Mucosa of rectum (tissue), 2 donors: ENCODE results near the gene CIAO2A.
"Not testable (repeated sequence)": the region's sequence is repeated elsewhere in the genome, so short reads cannot be mapped to it uniquely, and the experiment has no call there.

Source experiments
- H3K27ac ChIP-seq, 2 donors: one replicate each; pipeline ENCODE4 v1.7.0; 2013; ENCODE audit warnings: inconsistent platforms in 2 of 2, low read depth in 2 of 2, low read length in 2 of 2
- H3K27me3 ChIP-seq, 2 donors: one replicate each; pipeline ENCODE4 v1.7.0; 2013; ENCODE audit warnings: low read length in 2 of 2; ENCODE audit not compliant: control insufficient read depth in 2 of 2, insufficient read depth in 2 of 2
- H3K36me3 ChIP-seq, 2 donors: one replicate each; pipeline ENCODE4 v1.7.0; 2013; ENCODE audit warnings: low read length in 2 of 2; ENCODE audit not compliant: control insufficient read depth in 2 of 2, insufficient read depth in 2 of 2
- H3K4me1 ChIP-seq, 2 donors: one replicate each; pipeline ENCODE4 v1.7.0; 2013; ENCODE audit warnings: low read length in 2 of 2, mild to moderate bottlenecking in 1 of 2; ENCODE audit not compliant: control insufficient read depth in 2 of 2, insufficient read depth in 2 of 2
- H3K4me3 ChIP-seq, 2 donors: one replicate each; pipeline ENCODE4 v1.7.0; 2013; ENCODE audit warnings: low read length in 2 of 2
- H3K9ac ChIP-seq, 2 donors: one replicate each; pipeline ENCODE4 v1.7.0; 2013; ENCODE audit warnings: low read length in 2 of 2, low read depth in 1 of 2, mild to moderate bottlenecking in 1 of 2
- H3K9me3 ChIP-seq, 2 donors: one replicate each; pipeline ENCODE4 v1.7.0; 2013; ENCODE audit warnings: low read length in 2 of 2; ENCODE audit not compliant: control insufficient read depth in 2 of 2
- donor health status: healthy.
- donor health status: Normal muscosa, but diverticular disease.

Gene CIAO2A

DNA sequence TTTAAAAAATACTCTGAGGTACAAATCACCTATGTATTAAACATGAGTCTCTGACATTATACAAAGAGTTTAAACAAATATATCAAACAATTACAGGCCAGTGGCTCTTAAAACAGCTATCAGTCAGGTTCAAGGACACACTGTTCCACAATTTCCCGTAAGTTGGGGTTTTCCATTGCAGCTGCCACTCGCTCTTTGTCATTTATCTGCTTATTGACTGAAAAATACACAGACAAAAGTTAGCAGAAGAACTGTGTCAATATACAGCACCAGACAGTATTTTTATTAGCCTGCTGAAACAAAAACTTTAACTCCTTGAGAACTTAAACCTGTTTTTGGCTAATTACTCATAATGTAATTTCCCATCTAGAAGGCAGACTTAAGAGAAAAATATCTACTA, 20.8 kb downstream of the CIAO2A start:
- H3K9me3 ChIP-seq, result no peaks in the 10 kb centered on the region
- H3K9ac ChIP-seq, result no peak overlapping the region
- H3K27ac ChIP-seq, result no peak overlapping the region
- H3K27me3 ChIP-seq, result no peaks in the 10 kb centered on the region
- peaks cover 4 to 6% of the 10 kb centered on the region in 2 donors for H3K4me1 ChIP-seq
- no peak overlapping the region for H3K4me3 ChIP-seq
- H3K36me3 ChIP-seq, result peaks cover 12 to 23% of the 10 kb centered on the region in 2 donors

DNA sequence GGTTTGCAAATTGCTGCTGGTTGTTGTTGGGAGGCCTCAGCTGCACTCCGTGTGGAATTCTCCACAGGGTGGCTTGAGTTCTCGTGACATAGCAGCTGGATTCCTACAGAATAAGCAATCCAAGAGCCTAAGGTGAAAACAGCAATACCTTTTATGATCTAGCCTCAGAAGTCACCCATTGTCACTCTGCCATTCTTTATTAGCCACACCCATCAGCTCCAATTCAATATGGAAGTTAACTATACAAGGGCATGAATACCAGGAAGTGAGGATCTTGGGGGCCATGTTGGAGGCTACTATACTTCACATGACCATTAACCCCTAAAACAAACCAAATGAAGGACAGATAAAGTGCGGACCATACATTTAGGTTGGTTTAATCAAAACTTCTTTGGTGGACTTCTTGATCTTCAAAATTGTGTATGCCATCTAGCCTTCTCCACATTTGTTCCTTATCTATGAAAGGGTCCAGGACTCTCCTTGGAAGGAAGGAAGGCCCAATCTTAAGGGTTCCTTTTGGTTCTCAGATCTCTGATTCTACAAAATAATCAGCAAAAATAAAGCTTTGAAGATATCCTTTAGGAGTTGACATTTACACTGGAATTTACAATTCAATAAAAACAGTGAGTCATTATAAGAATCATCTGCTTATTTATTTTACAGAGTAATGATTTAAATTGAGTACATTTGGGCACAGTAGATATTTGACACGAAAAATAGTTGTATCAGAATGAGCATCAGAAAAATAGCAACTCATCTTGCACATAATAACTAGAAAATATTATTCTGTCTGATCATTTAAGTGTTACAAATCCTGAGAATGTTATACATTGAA, 21.5 kb downstream of the CIAO2A start:
- Histone ChIP-seq H3K9ac (no peak overlapping the region), H3K9me3 (no peaks in the 10 kb centered on the region), H3K4me1 (peaks cover 6 to 11% of the 10 kb centered on the region in 2 donors)

DNA sequence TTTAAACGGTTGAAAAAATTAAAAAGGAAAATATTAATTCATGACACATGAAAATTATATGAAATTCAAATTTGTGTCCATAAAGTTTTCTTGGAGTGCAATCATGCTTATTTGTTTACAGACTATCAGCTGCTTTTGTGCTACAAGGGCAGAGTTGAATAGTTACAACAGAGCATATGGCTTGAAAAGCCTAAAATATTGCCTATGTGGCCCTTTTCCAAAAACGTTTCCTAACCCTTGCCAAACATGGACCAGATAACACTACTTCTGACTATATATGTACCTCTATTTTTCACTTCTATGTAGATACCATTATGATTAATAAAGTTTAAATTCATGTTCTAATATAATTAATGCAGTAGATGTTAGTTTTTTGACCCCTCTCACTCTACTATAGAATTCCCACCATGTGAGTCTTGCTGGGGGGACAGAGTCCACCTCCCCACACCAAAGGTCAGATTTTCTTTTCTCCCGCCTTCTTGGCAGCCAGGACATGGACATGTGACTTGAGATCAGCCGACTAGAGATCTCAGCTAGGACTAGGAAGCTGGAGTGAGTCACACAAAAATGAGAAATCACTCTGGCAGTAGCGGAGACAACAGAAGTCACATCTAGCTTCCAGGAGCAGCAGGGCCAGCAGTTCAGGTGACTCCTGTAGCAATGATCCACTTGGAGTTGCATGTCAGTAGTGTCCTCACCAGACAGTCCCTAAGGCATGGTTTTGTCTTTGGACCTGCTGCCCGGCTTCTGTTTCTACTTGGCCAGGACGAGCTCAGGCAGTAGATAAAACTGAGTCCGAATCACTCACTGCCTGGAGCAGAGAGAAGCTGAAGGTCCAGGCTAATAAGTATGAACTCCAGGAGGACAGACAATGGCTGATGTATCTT, 22.4 kb downstream of the CIAO2A start:
- H3K36me3 ChIP-seq, result peaks cover 12 to 23% of the 10 kb centered on the region in 2 donors
- no peaks in the 10 kb centered on the region for H3K9me3 ChIP-seq
- no peak overlapping the region for H3K4me3 ChIP-seq
- peaks cover 6 to 11% of the 10 kb centered on the region in 2 donors for H3K4me1 ChIP-seq
- H3K27ac ChIP-seq, result peak overlapping the region; percentile 35 to 49
- H3K9ac ChIP-seq, result no peak overlapping the region
- H3K27me3 ChIP-seq, result no peaks in the 10 kb centered on the region

More for the DNA sequence above, 21.5 kb downstream of the CIAO2A start:
- Histone ChIP-seq H3K27ac (peak overlapping the region; percentile 35 to 49), H3K4me3 (no peak overlapping the region), H3K36me3 (peaks cover 12 to 23% of the 10 kb centered on the region in 2 donors), H3K27me3 (no peaks in the 10 kb centered on the region)

DNA sequence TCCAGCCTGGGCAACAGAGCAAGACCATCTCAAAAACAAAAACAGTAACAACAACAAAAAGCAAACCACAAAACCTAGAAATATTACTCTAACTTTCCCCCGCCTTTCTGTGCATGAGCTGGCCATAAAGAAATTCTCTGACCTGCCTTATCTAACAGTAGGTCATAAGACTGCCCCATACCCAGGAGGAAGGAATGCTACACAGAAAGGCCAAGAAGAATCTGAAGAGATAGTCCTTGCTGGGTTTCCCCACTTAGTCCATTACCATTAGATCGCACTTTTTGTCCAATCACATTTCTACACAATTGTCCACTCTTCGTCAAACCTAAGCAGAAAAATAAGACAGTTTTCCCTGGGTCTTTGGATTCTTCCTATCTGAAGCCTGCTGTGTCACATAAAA, 23.5 kb downstream of the CIAO2A start:
- Histone ChIP-seq H3K27me3 (no peaks in the 10 kb centered on the region), H3K27ac (no peak overlapping the region), H3K9ac (no peak overlapping the region), H3K4me3 (no peak overlapping the region), H3K9me3 (no peaks in the 10 kb centered on the region), H3K4me1 (peaks cover 6 to 11% of the 10 kb centered on the region in 2 donors), H3K36me3 (peaks cover 12 to 21% of the 10 kb centered on the region in 2 donors)

DNA sequence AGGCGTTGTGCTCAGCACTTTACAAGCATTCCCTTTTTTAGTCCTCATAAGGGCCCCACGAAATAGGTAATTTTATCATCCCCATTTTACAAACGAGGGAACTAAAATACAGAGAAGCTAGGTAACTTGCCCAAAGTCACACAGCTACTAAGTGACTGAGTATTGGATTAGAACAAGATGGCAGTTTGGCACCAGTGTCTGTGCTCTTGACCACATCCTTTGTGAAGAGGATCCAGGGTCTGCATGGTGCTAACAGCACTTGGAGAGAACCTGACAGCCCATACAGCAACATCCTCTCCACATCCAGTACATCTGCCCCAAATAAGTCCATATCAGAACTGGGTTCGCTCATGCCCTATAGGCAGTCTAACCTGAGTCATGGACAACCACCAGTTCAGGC, 25.5 kb downstream of the CIAO2A start:
- H3K4me1 ChIP-seq, result peaks cover 6 to 11% of the 10 kb centered on the region in 2 donors
- no peak overlapping the region for H3K4me3 ChIP-seq
- H3K27me3 ChIP-seq, result no peaks in the 10 kb centered on the region
- no peak overlapping the region for H3K9ac ChIP-seq
- peaks cover 10 to 11% of the 10 kb centered on the region in 2 donors for H3K36me3 ChIP-seq
- no peaks in the 10 kb centered on the region for H3K9me3 ChIP-seq
- no peak overlapping the region for H3K27ac ChIP-seq

DNA sequence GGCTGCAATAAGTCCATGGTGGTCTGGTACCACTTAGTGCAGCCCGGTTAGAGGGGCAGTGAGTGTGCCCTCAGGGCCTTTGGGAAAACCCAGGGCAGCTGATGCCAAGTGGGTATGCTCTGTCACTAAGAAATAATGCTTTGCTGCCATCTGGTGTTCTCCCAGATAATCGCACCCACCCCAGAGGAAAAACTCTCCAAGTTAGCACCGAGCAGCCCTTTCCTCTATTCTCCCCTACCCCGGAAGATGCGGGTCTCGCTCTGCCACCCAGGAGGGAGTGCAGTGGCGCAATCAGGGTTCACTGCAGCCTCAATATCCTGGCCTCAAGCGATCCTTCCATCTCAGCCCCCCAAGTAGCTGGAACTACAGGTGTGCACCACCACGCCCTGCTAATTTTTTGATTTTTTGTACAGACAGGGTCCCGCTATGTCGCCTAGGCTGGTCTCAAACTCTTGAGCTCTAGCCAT, 26.0 kb downstream of the CIAO2A start:
- Histone ChIP-seq H3K9me3 (no peaks in the 10 kb centered on the region), H3K27me3 (no peaks in the 10 kb centered on the region), H3K4me3 (no peak overlapping the region), H3K4me1 (peaks cover 6 to 11% of the 10 kb centered on the region in 2 donors), H3K9ac (no peak overlapping the region), H3K36me3 (peaks cover 9 to 10% of the 10 kb centered on the region in 2 donors), H3K27ac (no peak overlapping the region)

DNA sequence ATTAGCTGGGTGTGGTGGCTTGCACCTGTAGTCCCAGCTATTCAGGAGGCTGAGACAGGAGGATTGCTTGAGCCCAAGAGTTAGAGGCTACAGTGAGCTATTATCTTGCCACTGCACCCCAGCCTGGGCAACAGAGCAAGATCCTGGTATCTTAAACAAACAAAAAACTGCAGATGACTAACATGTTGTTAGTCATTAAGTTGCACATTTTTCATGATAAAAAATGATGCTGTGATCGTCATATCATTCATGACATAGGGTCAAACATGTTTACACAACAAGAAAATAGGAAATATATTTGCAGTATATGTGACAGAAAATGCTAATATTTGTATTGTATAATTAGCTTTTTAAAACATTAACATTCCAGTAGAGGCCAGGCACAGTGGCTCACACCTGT, 27.2 kb downstream of the CIAO2A start:
- H3K36me3 ChIP-seq, result peaks cover 2 to 3% of the 10 kb centered on the region in 2 donors
- peaks cover 5 to 6% of the 10 kb centered on the region in 2 donors for H3K4me1 ChIP-seq
- no peak overlapping the region for H3K9ac ChIP-seq
- H3K27ac ChIP-seq, result no peak overlapping the region
- no peak overlapping the region for H3K4me3 ChIP-seq
- no peaks in the 10 kb centered on the region for H3K9me3 ChIP-seq
- H3K27me3 ChIP-seq, result no peaks in the 10 kb centered on the region

DNA sequence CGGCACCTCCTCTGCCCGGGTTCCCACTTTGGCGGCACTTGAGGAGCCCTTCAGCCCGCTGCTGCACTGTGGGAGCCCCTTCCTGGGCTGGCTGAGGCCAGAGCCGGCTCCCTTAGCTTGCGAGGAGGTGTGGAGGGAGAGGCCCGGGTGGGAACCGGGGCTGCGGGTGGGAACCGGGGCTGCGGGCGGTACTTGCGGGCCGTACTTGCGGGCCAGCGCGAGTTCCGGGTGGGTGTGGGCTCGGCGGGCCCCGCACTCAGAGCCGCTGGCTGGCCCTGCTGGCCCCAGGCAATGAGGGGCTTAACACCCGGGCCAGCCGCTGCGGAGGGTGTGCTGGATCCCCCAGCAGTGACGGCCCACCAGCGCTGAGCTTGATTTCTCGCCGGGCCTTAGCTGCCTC, 32.9 kb downstream of the CIAO2A start:
- Histone ChIP-seq H3K9me3 (no peaks in the 10 kb centered on the region), H3K4me3 (no peak overlapping the region), H3K36me3 (no peaks in the 10 kb centered on the region), H3K27ac (no peak overlapping the region), H3K27me3 (no peaks in the 10 kb centered on the region), H3K9ac (no peak overlapping the region), H3K4me1 (no peaks in the 10 kb centered on the region)

DNA sequence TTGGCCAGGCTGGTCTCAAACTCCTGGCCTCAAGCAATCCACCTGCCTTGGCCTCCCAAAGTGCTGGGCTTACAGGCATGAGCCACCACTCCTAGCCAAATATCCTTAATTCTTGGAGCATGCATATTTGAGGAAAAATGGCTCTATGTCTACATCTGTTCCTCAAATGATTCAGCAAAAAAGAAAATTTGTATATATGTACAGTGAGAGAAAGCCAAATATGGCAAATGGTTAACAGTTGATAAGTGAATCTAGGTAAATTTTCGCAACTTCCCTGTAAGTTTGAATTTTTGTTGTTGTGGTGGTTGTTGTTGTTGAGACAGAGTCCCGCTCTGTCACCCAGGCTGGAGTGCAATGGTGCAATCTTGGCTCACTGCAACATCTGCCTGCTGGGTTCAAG, 34.5 kb downstream of the CIAO2A start:
- H3K36me3 ChIP-seq, H3K4me3 ChIP-seq, H3K9me3 ChIP-seq, H3K9ac ChIP-seq, H3K4me1 ChIP-seq, H3K27ac ChIP-seq, H3K27me3 ChIP-seq: not testable (repeated sequence)

DNA sequence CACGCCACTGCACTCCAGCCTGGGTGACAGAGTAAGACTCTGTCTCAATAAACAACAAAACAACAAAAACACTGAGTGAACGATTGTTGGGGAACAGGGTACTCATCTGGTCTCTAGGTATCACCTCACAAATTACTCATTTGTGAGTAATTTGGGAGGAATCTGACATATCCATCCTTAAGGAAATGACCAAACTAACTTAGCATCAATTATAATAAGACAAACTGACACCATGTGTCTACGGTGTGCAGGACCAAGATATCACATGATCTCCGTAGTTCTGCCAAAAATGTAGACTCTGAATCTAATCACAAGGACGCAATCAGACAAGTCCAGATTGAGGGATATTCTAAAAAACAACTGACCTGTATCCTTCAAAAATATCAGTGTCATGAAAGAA, 35.4 kb downstream of the CIAO2A start:
- H3K27ac ChIP-seq, result no peak overlapping the region
- no peaks in the 10 kb centered on the region for H3K27me3 ChIP-seq
- no peaks in the 10 kb centered on the region for H3K4me1 ChIP-seq
- H3K9ac ChIP-seq, result no peak overlapping the region
- no peaks in the 10 kb centered on the region for H3K9me3 ChIP-seq
- H3K4me3 ChIP-seq, result no peak overlapping the region
- H3K36me3 ChIP-seq, result no peaks in the 10 kb centered on the region
